Spleen (tissue), 11 donors: Measurements from ENCODE around the gene DRC3. TPM values are rescaled to one million over a fixed set of nuclear protein-coding genes. Genes with fewer than 3 reads are reported as not detected.

Experiments
- DNase-seq: peaks from one replicate; pipeline ENCODE4 v3.0.0-alpha.2; 2020
- H3K27ac ChIP-seq, 8 donors: fragments of 200-600 bp; sonication (generic) in 7 of 8; 1 replicate in 4 of 8; 2 replicates in 4 of 8; pipeline versions ENCODE4 v1.5.0 to v1.8.0; 2016 to 2021; ENCODE audit warnings: inconsistent platforms in 4 of 8, mild to moderate bottlenecking in 4 of 8, moderate library complexity in 1 of 8
- H3K27me3 ChIP-seq, 7 donors: fragments of 200-600 bp; sonication (generic) in 6 of 7; replicated peaks in 1 of 7; 1 replicate in 4 of 7; 2 replicates in 3 of 7; pipeline versions ENCODE4 v1.5.0 to v1.8.0; 2016 to 2021; ENCODE audit warnings: inconsistent platforms in 3 of 7, mild to moderate bottlenecking in 1 of 7
- H3K36me3 ChIP-seq, 6 donors: fragments of 200-600 bp; sonication (generic) in 5 of 6; 1 replicate in 4 of 6; 2 replicates in 2 of 6; pipeline versions ENCODE4 v1.5.0 to v1.8.0; 2016 to 2021; ENCODE audit warnings: inconsistent platforms in 2 of 6
- H3K4me1 ChIP-seq, 6 donors: fragments of 200-600 bp; sonication (generic) in 5 of 6; 1 replicate in 3 of 6; 2 replicates in 3 of 6; pipeline versions ENCODE4 v1.5.0 to v1.8.0; 2016 to 2021; ENCODE audit warnings: inconsistent platforms in 3 of 6
- H3K4me3 ChIP-seq, 8 donors: fragments of 200-600 bp; sonication (generic) in 7 of 8; 1 replicate in 4 of 8; 2 replicates in 4 of 8; pipeline versions ENCODE4 v1.5.0 to v1.8.0; 2016 to 2021; ENCODE audit warnings: inconsistent platforms in 4 of 8, mild to moderate bottlenecking in 4 of 8, moderate library complexity in 2 of 8
- H3K9me3 ChIP-seq, 8 donors: fragments of 200-600 bp; sonication (generic) in 7 of 8; 1 replicate in 4 of 8; 2 replicates in 4 of 8; pipeline versions ENCODE4 v1.5.0 to v1.8.0; 2016 to 2021; ENCODE audit warnings: inconsistent platforms in 4 of 8
- POLR2A ChIP-seq, 3 donors: fragments of 450-650 bp; IDR thresholded peaks; one replicate each; pipeline ENCODE4 v1.5.1; 2017; ENCODE audit warnings: antibody characterized with exemption in 3 of 3, mild to moderate bottlenecking in 1 of 3
- POLR2AphosphoS5 ChIP-seq, 3 donors: sonication (generic); formaldehyde crosslinking; IDR thresholded peaks; one replicate each; pipeline ENCODE4 v1.5.1; 2017; ENCODE audit warnings: antibody characterized with exemption in 3 of 3
- WGBS, 5 donors: extraction: QIAGEN DNeasy Blood & Tissue Kit in 3 of 5; methylation state at CpG; one replicate each; pipeline versions ENCODE4 v1.1.5 to v1.1.7; 2013 to 2018; 5-methylcytosine and 5-hydroxymethylcytosine counted together
- intact Hi-C: fragments of 100-400 bp; cut with DNase I; formaldehyde crosslinking; loops from one replicate; pipeline ENCODE4 v1.15.0; 2023; ENCODE audit warnings: low total_unique reads
- polyA plus RNA-seq, 3 donors: library from polyadenylated mRNA; stranded (reverse); fragments of 200-250 nt; gene quantifications; one replicate each; pipeline ENCODE4 v1.2.1, GENCODE V29; 2013
- total RNA-seq, 7 donors: library from RNA; depleted of rRNA in 3 of 7; stranded (reverse); fragments of >200 nt in 3 of 7; fragmentation: NEBNext Ultra II Directional in 4 of 7; extraction: Animal tissue kit (Norgen Biotek cat#: 25700) in 4 of 7; gene quantifications; one replicate each; pipeline versions ENCODE4 v1.1.0 to v1.2.1, GENCODE V29; 2016 to 2021
- TF ChIP-seq, protein P1 (sequence below), 11 experiments: fragments of 200-600 bp in 7 of 11; fragments of 450-650 bp in 4 of 11; sonication (generic) in 4 of 11; IDR thresholded peaks in 8 of 11; conservative IDR thresholded peaks in 3 of 11; 1 replicate in 7 of 11; 2 replicates in 4 of 11; pipeline versions ENCODE4 v1.4.0 to v1.8.0; 2016 to 2021; ENCODE audit warnings: antibody characterized with exemption in 11 of 11, inconsistent platforms in 4 of 11, mild to moderate bottlenecking in 1 of 11
- donor health status: healthy with polysubstance abuse.
- donor health status: DM: no; HTN: no; CAD: no; lungs with moderate emphysema.
- donor health status: DM: no; HTN: no; CAD: no.
- donor health status: Bipolar disorder and iron deficiency.
- donor health status: healthy.
- donor health status: DM: no; HTN: no; CAD: no.
- donor health status: DM: yes; HTN: yes; CAD: no.

Gene DRC3
- total and polyA plus RNA-seq, 10 donors: 0.37 to 7.3 (median 2.3) TPM

DNA sequence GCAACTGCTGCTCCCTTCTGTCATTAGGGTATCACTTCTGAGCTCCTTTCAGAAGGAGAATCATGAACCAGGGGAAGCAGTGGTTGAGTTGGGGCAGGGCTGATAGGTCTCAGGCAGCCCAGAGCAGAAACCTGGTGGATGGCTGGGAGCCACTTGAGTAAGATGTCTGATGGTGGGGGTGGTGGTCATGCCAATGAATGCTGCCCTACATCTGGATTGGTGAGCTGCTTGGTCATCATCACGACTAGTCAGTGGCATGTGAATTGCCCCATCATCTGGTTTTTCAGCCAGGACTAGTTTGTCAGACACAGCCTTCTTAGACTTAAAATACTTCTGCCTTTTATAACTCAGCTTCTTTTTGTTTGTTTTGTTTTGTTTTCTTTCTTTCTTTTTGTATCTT is 69.1 kb downstream of the DRC3 start:
- no peak for TF ChIP-seq POLR2AphosphoS5 (IDR thresholded peaks at IDR 0.05)
- TF ChIP-seq POLR2A (IDR thresholded peaks at IDR 0.05): no peak
- peak; percentile 41 for DNase-seq
- intact Hi-C loops: no loop called here
- Histone ChIP-seq H3K4me3 (no peak overlapping the region), H3K27ac (no peak overlapping the region), H3K9me3 (no peaks in the 10 kb centered on the region), H3K36me3 (peaks cover 0 to 22% (median 4%) of the 10 kb centered on the region in 6 donors), H3K4me1 (peaks cover 24 to 69% (median 42%) of the 10 kb centered on the region in 6 donors), H3K27me3 (no peaks in the 10 kb centered on the region)
- WGBS, 5 donors: 23 to 81% (median 54%) methylated on average over 1 of the region's 1 CpG

DNA sequence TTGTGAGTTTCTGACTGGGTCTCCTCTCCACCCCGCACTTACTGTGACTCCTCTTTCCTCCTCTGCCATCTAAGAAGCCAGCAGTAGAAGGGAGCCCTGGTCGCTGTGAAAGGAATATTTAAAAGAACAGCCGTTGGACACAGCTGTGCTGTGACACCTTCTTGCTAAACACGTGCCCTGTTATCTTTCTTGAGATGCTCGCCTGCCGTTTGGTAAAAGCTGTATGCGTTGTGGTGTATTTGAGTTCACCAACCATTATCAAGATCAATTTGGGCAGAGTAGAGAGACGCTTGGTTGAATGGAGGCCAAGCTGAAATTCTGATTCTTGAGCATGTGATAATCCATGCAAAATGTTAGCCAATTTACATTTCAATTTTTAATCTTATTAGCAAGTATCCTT is 70.3 kb downstream of the DRC3 start:
- intact Hi-C loops: no loop called here
- H3K36me3 ChIP-seq: peaks cover 0 to 32% (median 9%) of the 10 kb centered on the region in 6 donors
- H3K4me3 ChIP-seq: no peak overlapping the region
- TF ChIP-seq POLR2AphosphoS5 (IDR thresholded peaks at IDR 0.05): no peak
- TF ChIP-seq POLR2A (IDR thresholded peaks at IDR 0.05): no peak
- TF ChIP-seq, protein P1, sequence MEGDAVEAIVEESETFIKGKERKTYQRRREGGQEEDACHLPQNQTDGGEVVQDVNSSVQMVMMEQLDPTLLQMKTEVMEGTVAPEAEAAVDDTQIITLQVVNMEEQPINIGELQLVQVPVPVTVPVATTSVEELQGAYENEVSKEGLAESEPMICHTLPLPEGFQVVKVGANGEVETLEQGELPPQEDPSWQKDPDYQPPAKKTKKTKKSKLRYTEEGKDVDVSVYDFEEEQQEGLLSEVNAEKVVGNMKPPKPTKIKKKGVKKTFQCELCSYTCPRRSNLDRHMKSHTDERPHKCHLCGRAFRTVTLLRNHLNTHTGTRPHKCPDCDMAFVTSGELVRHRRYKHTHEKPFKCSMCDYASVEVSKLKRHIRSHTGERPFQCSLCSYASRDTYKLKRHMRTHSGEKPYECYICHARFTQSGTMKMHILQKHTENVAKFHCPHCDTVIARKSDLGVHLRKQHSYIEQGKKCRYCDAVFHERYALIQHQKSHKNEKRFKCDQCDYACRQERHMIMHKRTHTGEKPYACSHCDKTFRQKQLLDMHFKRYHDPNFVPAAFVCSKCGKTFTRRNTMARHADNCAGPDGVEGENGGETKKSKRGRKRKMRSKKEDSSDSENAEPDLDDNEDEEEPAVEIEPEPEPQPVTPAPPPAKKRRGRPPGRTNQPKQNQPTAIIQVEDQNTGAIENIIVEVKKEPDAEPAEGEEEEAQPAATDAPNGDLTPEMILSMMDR (IDR thresholded peaks at IDR 0.05 in 8 of 11, conservative IDR thresholded peaks at IDR 0.05 in 3 of 11): no peak
- 90 to 94% (median 91%) methylated on average over 8 of the region's 8 CpGs for WGBS, 5 donors
- peaks cover 15 to 57% (median 30%) of the 10 kb centered on the region in 6 donors for H3K4me1 ChIP-seq
- DNase-seq: no peak
- H3K27me3 ChIP-seq: no peaks in the 10 kb centered on the region
- no peak overlapping the region for H3K27ac ChIP-seq
- no peaks in the 10 kb centered on the region for H3K9me3 ChIP-seq

DNA sequence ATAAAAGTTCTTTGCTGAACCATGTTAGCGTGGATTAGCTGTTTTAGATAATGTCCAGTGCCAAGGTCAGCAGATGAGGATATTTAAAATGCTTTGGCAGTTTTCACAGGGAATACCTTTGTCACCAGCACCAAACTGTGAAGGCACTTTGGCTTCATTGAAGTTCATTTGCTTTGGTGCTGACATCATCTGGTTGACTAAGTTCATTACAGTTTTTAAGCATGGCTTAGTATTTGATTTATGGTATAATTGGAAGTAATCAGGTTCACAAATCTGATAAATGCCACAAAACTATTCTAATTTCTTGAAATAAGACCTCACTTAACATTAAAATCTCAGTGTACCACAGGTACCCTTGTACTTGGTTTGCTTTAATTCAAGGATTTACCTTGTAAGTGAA is 70.8 kb downstream of the DRC3 start:
- no peak for TF ChIP-seq POLR2A (IDR thresholded peaks at IDR 0.05)
- TF ChIP-seq, protein P1 (IDR thresholded peaks at IDR 0.05 in 8 of 11, conservative IDR thresholded peaks at IDR 0.05 in 3 of 11): no peak
- 67 to 90% (median 79%) methylated on average over 1 of the region's 1 CpG for WGBS, 5 donors
- no peaks in the 10 kb centered on the region for H3K9me3 ChIP-seq
- H3K4me1 ChIP-seq: peaks cover 10 to 52% (median 25%) of the 10 kb centered on the region in 6 donors
- H3K27ac ChIP-seq: no peak overlapping the region
- no peak for DNase-seq
- H3K36me3 ChIP-seq: peaks cover 0 to 35% (median 11%) of the 10 kb centered on the region in 6 donors
- no peaks in the 10 kb centered on the region for H3K27me3 ChIP-seq
- intact Hi-C loops: no loop called here
- H3K4me3 ChIP-seq: no peak overlapping the region

DNA sequence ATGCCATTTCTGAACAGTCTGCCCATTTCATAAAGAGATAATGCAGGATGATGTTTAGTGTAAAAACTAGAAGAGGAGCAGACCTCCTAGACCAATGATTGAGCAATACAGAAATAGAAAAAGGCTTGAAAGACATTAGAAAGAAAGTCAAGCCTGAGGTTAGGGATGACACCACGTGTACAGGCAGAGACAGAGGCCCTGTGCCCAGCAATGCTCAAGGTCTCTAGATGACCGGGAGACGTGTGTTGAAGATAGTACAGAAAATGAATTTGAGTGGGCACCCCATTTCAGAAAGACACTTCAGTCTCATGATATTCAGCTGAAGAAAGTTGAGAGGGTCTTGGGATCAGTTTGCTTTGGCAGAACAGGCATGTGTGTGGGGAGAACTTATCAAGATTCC is 71.9 kb downstream of the DRC3 start:
- no peak for DNase-seq
- 85 to 97% (median 89%) methylated on average over 3 of the region's 3 CpGs for WGBS, 5 donors
- Histone ChIP-seq H3K27ac (no peak overlapping the region), H3K36me3 (peaks cover 0 to 43% (median 12%) of the 10 kb centered on the region in 6 donors), H3K4me1 (peaks cover 10 to 50% (median 22%) of the 10 kb centered on the region in 6 donors), H3K27me3 (no peaks in the 10 kb centered on the region), H3K4me3 (no peak overlapping the region), H3K9me3 (no peaks in the 10 kb centered on the region)
- TF ChIP-seq POLR2A (IDR thresholded peaks at IDR 0.05): no peak
- no peak for TF ChIP-seq POLR2AphosphoS5 (IDR thresholded peaks at IDR 0.05)
- TF ChIP-seq, protein P1 (IDR thresholded peaks at IDR 0.05 in 8 of 11, conservative IDR thresholded peaks at IDR 0.05 in 3 of 11): no peak
- intact Hi-C loops: no loop called here
